ENCODE data around the gene DACT2.
"Not testable (repeated sequence)": the region's sequence is repeated elsewhere in the genome, so short reads cannot be mapped to it uniquely, and the experiment has no call there.

DACT2 gene

DNA sequence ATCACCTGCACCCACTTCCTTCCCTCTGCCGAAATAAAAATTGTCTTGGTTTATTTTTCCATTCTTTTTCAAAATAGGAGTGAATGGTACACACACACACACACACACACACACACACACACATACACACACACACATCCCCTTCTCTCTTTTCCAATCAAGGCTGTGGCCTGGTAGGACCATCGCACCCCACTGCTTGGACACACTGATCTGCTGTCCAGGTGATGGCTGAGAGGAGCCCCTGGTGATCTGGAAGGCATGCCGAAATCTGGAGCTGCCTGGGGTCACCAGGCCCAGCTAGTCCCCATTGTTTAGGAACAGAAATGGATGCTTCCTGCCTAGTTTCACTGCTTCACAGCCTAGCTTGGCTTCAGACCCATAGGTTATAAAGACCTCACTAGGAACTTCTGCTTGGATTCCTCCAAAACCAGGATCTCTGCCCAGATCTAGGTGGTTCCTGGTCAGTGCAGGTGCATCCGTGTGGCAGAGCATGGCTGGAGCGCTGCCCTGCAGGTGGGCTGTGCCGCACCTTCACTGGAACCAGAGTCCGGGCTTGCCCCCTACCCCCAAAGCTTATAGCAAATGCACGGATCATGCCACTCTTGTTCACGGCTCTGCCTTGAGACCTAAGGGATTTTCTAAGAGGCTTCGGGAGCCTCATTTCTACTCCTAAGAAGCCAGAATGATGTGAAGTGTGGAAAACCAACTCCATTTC is 42.9 kb upstream of the DACT2 start:
- Histone ChIP-seq H3K4me1 (ENCODE audit: control insufficient read depth, insufficient read depth, low read length) (no peaks in the 10 kb centered on the region), H3K36me3 (ENCODE audit: control insufficient read depth, insufficient read depth, low read length) (no peaks in the 10 kb centered on the region), H3K4me3 (ENCODE audit: low read depth, low read length) (no peak overlapping the region), H3K9me3 (ENCODE audit: control insufficient read depth, insufficient read depth, low read length) (no peaks in the 10 kb centered on the region), H3K27ac (ENCODE audit: low read depth, low read length) (no peak overlapping the region), H3K9ac (ENCODE audit: low read depth, low read length) (no peak overlapping the region), H3K27me3 (ENCODE audit: control insufficient read depth, insufficient read depth, low read length) (no peaks in the 10 kb centered on the region)

DNA sequence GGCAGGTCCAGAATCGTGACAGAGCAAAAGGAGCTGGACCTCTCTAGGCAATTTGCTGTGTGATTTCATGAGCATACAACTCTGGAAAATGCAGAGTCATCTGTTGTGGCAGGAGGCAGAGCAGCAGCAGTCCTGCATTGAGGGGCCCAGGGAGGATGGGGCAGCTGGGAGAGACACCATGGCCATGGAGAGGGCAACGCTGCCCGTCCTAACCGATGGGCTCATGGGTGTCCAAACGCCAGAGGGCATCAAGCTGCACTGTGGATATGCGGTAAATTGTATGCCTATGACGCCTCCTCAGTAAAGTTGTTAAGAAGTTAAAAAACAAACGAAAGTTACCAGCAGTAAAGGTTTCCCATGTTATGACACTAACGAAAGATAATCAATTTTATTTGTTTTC is 42.2 kb upstream of the DACT2 start:
- Histone ChIP-seq H3K27me3 (ENCODE audit: control insufficient read depth, insufficient read depth, low read length) (no peaks in the 10 kb centered on the region), H3K4me3 (ENCODE audit: low read depth, low read length) (no peak overlapping the region), H3K36me3 (ENCODE audit: control insufficient read depth, insufficient read depth, low read length) (no peaks in the 10 kb centered on the region), H3K9me3 (ENCODE audit: control insufficient read depth, insufficient read depth, low read length) (no peaks in the 10 kb centered on the region), H3K27ac (ENCODE audit: low read depth, low read length) (no peak overlapping the region), H3K9ac (ENCODE audit: low read depth, low read length) (no peak overlapping the region), H3K4me1 (ENCODE audit: control insufficient read depth, insufficient read depth, low read length) (no peaks in the 10 kb centered on the region)

DNA sequence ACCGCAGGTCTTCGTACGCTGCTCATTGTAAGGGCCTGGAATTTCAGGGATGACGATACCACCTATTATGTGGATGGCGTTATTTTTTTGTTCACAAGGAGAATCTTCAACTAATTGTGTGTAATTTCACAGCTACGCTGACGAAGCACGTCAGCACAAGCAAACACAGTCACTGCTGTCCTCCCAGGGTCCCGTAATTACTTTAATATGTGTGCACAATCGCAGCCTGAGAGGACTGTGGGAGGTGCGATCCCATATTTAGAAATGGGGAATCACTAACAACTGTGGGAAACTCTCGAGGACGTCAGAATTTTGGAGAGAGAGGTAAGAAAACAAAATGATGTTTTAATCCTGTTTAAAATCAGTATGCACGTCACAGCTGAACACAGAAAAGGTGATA is 40.2 kb upstream of the DACT2 start:
- Histone ChIP-seq H3K36me3 (ENCODE audit: control insufficient read depth, insufficient read depth, low read length) (no peaks in the 10 kb centered on the region), H3K4me1 (ENCODE audit: control insufficient read depth, insufficient read depth, low read length) (no peaks in the 10 kb centered on the region)

DNA sequence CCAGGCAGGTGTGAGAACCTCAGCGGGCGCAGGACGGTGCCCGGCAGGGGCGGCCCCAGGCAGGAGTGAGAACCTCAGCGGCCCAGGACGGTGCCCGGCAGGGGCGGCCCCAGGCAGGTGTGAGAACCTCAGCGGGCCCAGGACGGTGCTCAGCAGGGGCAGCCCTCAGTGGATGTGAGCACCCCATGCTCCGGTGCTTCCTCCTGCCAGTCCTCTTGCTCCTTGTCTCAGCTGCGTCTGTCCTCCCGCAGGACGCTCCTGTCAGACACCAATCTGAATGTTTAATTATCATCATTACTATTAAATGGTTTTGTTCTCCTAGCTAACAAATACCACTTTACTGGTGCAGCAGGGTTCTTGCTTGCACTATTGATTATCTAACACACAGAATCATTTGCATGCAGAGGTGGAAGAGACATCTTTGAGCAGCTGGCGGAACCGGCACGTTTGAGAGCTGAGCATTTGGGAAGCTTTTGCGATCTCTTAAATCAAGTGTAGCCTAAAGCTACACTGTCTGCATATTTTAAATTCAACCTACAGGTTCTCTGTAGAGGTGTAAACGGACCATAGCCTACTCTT is 39.4 kb upstream of the DACT2 start:
- H3K27me3 ChIP-seq (ENCODE audit: control insufficient read depth, insufficient read depth, low read length), result no peaks in the 10 kb centered on the region
- no peaks in the 10 kb centered on the region for H3K36me3 ChIP-seq (ENCODE audit: control insufficient read depth, insufficient read depth, low read length)
- H3K9ac ChIP-seq (ENCODE audit: low read depth, low read length), result no peak overlapping the region
- no peak overlapping the region for H3K4me3 ChIP-seq (ENCODE audit: low read depth, low read length)
- H3K9me3 ChIP-seq (ENCODE audit: control insufficient read depth, insufficient read depth, low read length), result no peaks in the 10 kb centered on the region
- H3K27ac ChIP-seq (ENCODE audit: low read depth, low read length), result no peak overlapping the region
- no peaks in the 10 kb centered on the region for H3K4me1 ChIP-seq (ENCODE audit: control insufficient read depth, insufficient read depth, low read length)

More for the DNA sequence above, 40.2 kb upstream of the DACT2 start:
- Histone ChIP-seq H3K9me3 (ENCODE audit: control insufficient read depth, insufficient read depth, low read length) (no peaks in the 10 kb centered on the region), H3K27me3 (ENCODE audit: control insufficient read depth, insufficient read depth, low read length) (no peaks in the 10 kb centered on the region), H3K9ac (ENCODE audit: low read depth, low read length) (no peak overlapping the region), H3K4me3 (ENCODE audit: low read depth, low read length) (no peak overlapping the region), H3K27ac (ENCODE audit: low read depth, low read length) (no peak overlapping the region)

DNA sequence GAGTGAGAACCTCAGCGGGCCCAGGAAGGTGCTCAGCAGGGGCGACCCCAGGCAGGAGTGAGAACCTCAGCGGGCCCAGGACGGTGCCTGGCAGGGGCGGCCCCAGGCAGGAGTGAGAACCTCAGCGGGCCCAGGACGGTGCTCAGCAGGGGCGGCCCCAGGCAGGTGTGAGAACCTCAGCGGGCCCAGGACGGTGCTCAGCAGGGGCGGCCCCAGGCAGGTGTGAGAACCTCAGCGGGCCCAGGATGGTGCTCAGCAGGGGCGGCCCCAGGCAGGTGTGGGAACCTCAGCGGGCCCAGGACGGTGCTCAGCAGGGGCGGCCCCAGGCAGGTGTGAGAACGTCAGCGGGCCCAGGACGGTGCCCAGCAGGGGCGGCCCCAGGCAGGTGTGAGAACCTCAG is 37.3 kb upstream of the DACT2 start:
- not testable (repeated sequence) for H3K27me3 ChIP-seq (ENCODE audit: control insufficient read depth, insufficient read depth, low read length); H3K4me1 ChIP-seq (ENCODE audit: control insufficient read depth, insufficient read depth, low read length); H3K9me3 ChIP-seq (ENCODE audit: control insufficient read depth, insufficient read depth, low read length); H3K36me3 ChIP-seq (ENCODE audit: control insufficient read depth, insufficient read depth, low read length); H3K9ac ChIP-seq (ENCODE audit: low read depth, low read length); H3K27ac ChIP-seq (ENCODE audit: low read depth, low read length); H3K4me3 ChIP-seq (ENCODE audit: low read depth, low read length)

DNA sequence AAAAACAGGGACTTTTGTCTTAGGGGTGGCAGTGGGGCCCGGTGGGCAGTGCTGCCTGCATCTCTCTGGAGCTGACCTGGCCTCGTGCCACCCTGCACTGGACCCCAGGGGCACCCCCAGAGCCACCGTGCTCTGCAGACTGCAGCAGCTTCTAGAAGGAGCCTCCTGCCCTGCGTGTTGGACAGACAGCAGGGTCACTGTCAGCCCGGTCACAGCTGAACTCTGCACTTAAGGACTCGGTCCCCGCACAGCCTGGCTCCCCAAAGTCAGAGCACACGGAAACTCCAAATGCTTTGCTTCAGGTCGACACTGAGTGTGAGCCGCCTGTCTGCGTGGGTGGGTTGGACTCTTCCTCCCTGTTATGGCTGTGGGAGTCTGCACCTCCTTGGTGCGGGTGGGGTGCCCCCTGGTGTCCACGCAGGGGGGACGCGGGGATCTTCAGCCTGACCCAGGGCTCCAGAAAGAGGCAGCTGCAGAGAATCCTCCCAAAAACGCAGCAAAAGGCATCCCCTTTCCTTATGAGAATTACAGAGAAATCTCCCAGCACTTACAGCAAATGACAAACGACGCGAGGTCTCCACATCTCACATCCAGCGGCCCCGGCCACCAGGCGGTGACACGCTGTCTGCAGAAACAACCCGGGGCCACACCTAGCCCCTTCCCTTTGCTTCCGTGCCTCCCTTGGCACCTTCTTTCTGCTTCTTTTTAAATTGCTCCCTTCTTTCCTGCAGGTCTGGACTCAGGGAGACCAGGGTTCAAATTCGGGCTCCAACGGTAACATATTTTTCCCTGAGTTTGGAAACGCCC is 36.3 kb upstream of the DACT2 start:
- Histone ChIP-seq H3K4me1 (ENCODE audit: control insufficient read depth, insufficient read depth, low read length) (no peaks in the 10 kb centered on the region), H3K27me3 (ENCODE audit: control insufficient read depth, insufficient read depth, low read length) (no peaks in the 10 kb centered on the region), H3K9ac (ENCODE audit: low read depth, low read length) (no peak overlapping the region), H3K9me3 (ENCODE audit: control insufficient read depth, insufficient read depth, low read length) (no peaks in the 10 kb centered on the region), H3K27ac (ENCODE audit: low read depth, low read length) (no peak overlapping the region), H3K36me3 (ENCODE audit: control insufficient read depth, insufficient read depth, low read length) (no peaks in the 10 kb centered on the region), H3K4me3 (ENCODE audit: low read depth, low read length) (no peak overlapping the region)

DNA sequence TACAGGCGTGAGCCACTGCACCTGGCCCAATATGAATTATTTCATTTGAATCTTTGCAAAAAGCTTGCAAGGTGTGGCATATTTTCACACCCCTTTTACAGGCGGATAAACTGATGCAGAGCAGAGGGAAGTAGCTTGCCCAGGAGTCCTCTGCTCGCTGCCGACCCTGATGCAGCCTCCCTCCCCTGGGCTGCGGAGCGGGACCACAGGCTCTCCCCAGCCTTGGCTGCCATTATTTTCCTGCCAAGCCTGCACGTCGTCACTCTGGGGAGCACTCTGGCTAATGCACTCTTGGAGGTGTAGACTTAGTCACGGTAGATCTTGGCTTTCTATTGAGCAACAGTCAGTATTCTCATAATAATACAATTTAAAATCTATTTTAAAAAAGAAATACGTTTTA is 34.8 kb upstream of the DACT2 start:
- H3K4me3 ChIP-seq (ENCODE audit: low read depth, low read length), result no peak overlapping the region
- H3K9me3 ChIP-seq (ENCODE audit: control insufficient read depth, insufficient read depth, low read length), result no peaks in the 10 kb centered on the region
- H3K27ac ChIP-seq (ENCODE audit: low read depth, low read length), result no peak overlapping the region
- no peak overlapping the region for H3K9ac ChIP-seq (ENCODE audit: low read depth, low read length)
- H3K36me3 ChIP-seq (ENCODE audit: control insufficient read depth, insufficient read depth, low read length), result no peaks in the 10 kb centered on the region
- H3K4me1 ChIP-seq (ENCODE audit: control insufficient read depth, insufficient read depth, low read length), result no peaks in the 10 kb centered on the region
- H3K27me3 ChIP-seq (ENCODE audit: control insufficient read depth, insufficient read depth, low read length), result no peaks in the 10 kb centered on the region

DNA sequence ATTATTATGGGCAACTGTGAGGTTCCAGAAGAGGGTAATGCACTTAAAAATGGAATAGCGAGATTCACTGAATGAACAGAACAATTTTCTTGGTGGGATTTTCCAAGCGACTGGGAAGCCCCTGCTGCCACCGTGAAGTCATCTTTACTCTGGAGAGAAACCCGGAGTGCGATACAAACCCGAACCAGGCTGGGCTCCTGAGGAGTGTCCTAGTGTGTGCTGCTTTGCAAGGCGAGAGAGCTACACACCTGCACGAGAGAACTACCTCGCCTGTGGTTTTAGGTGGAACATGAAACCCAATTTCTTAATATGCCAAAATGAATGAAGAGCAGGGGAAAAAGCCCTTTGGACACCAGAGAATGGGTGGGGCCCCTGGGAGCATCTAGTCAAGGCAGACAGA is 33.5 kb upstream of the DACT2 start:
- H3K27me3 ChIP-seq (ENCODE audit: control insufficient read depth, insufficient read depth, low read length), result no peaks in the 10 kb centered on the region
- H3K36me3 ChIP-seq (ENCODE audit: control insufficient read depth, insufficient read depth, low read length), result no peaks in the 10 kb centered on the region
- H3K27ac ChIP-seq (ENCODE audit: low read depth, low read length), result no peak overlapping the region
- no peaks in the 10 kb centered on the region for H3K4me1 ChIP-seq (ENCODE audit: control insufficient read depth, insufficient read depth, low read length)
- no peaks in the 10 kb centered on the region for H3K9me3 ChIP-seq (ENCODE audit: control insufficient read depth, insufficient read depth, low read length)
- H3K9ac ChIP-seq (ENCODE audit: low read depth, low read length), result no peak overlapping the region
- H3K4me3 ChIP-seq (ENCODE audit: low read depth, low read length), result no peak overlapping the region

DNA sequence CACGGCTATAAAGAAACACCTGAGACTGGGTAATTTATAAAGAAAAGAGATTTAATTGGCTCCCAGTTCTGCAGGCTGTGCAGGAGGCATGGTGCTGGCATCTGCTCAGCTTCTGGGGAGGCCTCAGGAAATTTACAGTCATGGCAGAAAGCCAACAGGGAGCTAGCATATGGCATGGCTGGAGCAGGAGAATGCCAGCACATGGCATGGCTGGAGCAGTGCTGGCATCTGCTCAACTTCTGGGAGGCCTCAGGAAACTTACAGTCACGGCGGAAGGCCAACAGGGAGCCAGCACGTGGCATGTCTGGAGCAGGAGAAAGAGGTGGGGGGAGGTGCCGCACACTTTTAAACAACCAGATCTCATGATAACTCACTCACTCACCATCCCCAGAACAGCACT is 32.5 kb upstream of the DACT2 start:
- H3K9me3 ChIP-seq (ENCODE audit: control insufficient read depth, insufficient read depth, low read length), result no peaks in the 10 kb centered on the region
- no peaks in the 10 kb centered on the region for H3K4me1 ChIP-seq (ENCODE audit: control insufficient read depth, insufficient read depth, low read length)
- H3K9ac ChIP-seq (ENCODE audit: low read depth, low read length), result no peak overlapping the region
- H3K4me3 ChIP-seq (ENCODE audit: low read depth, low read length), result no peak overlapping the region
- no peaks in the 10 kb centered on the region for H3K27me3 ChIP-seq (ENCODE audit: control insufficient read depth, insufficient read depth, low read length)
- H3K27ac ChIP-seq (ENCODE audit: low read depth, low read length), result no peak overlapping the region
- no peaks in the 10 kb centered on the region for H3K36me3 ChIP-seq (ENCODE audit: control insufficient read depth, insufficient read depth, low read length)

DNA sequence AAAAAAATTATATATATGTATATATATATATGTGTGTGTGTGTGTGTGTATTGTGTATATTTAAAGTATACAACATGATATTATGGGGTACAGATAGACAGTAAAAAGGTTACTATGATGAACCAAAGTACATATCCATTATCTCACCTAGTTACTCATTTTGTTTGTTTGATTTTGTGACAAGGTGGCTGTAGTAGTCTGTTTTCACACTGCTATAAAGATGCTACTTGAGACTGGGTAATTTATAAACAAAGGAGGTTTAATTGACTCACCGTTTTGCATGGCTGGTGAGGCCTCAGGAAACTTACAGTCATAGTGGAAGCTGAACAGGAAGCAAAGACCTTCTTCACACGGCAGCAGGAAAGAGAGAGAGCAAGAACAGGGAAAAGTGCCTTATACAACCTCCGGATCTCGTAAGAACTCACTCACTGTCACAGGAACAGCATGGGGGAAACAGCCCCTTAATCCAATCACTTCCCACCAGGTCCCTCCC is 30.2 kb upstream of the DACT2 start:
- H3K4me1 ChIP-seq (ENCODE audit: control insufficient read depth, insufficient read depth, low read length), result no peaks in the 10 kb centered on the region
- no peaks in the 10 kb centered on the region for H3K27me3 ChIP-seq (ENCODE audit: control insufficient read depth, insufficient read depth, low read length)
- H3K27ac ChIP-seq (ENCODE audit: low read depth, low read length), result no peak overlapping the region
- no peak overlapping the region for H3K9ac ChIP-seq (ENCODE audit: low read depth, low read length)
- no peak overlapping the region for H3K4me3 ChIP-seq (ENCODE audit: low read depth, low read length)
- no peaks in the 10 kb centered on the region for H3K9me3 ChIP-seq (ENCODE audit: control insufficient read depth, insufficient read depth, low read length)
- H3K36me3 ChIP-seq (ENCODE audit: control insufficient read depth, insufficient read depth, low read length), result no peaks in the 10 kb centered on the region

DNA sequence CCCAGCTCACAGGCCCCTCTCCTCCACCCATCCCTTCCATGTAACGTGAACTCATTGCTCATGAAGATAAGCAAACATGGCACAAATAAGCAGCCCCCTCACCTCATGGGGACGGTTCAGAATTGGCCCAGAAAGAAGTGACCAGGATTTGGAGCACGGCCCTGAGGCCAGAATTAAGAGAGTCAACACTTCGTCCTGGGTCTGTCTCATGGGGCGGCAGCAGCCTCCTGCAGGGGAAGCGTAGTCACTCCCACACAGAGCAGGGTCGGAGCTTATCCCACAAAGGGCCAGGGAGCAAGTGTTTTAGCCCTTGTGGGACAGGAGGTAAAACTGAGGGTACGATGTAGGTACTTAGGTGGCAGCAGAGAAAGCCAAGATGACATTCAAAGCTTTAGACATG is 28.6 kb upstream of the DACT2 start:
- no peak overlapping the region for H3K9ac ChIP-seq (ENCODE audit: low read depth, low read length)
- H3K9me3 ChIP-seq (ENCODE audit: control insufficient read depth, insufficient read depth, low read length), result no peaks in the 10 kb centered on the region
- no peaks in the 10 kb centered on the region for H3K27me3 ChIP-seq (ENCODE audit: control insufficient read depth, insufficient read depth, low read length)
- H3K4me1 ChIP-seq (ENCODE audit: control insufficient read depth, insufficient read depth, low read length), result no peaks in the 10 kb centered on the region
- no peak overlapping the region for H3K4me3 ChIP-seq (ENCODE audit: low read depth, low read length)
- H3K27ac ChIP-seq (ENCODE audit: low read depth, low read length), result no peak overlapping the region
- H3K36me3 ChIP-seq (ENCODE audit: control insufficient read depth, insufficient read depth, low read length), result no peaks in the 10 kb centered on the region

Data from HUES48 (cell line).